Measurements from ENCODE around the gene SPAG16. TPM values are rescaled to one million over a fixed set of nuclear protein-coding genes. Genes with fewer than 3 reads are reported as not detected.

The SPAG16 gene
- total and polyA plus RNA-seq, 2 donors (not counting 1 experiment from before 2014, with no cell fraction given) = 3.4 to 8.6 TPM

DNA sequence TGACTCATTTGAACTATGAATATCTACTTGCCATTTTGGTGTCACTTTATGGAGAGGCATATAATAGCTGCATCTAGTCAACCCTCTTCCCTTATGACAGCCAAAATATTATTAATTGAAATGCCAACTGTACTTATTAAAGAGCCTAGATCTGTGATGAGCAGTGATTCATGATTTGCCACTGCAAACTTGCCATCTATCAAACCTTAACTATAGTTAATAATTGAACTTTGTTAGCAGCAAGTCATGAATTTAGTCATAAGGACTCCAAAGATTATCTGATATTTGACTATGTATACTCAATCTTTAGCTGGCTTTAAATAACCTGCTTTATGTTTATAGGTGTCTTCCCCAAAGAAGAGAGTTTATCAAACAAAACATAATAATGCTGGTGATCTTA, 1010.2 kb downstream of the SPAG16 start:
- H3K27me3 Mint-ChIP-seq = no peaks in the 10 kb centered on the region
- H3K9ac ChIP-seq (ENCODE audit: low read length) = no peak overlapping the region
- no peak for DNase-seq
- POLR2A ChIA-PET = no interaction called here
- no peaks in the 10 kb centered on the region for H3K4me1 Mint-ChIP-seq
- H3K79me2 ChIP-seq (ENCODE audit: control insufficient read depth, insufficient read depth, low read length) = no peaks in the 10 kb centered on the region
- no peak for ATAC-seq (ENCODE audit: low read depth)
- H3K27ac ChIP-seq (ENCODE audit: low read length in 2 of 2) = no peak overlapping the region
- H2AFZ ChIP-seq (ENCODE audit: insufficient read depth, low read depth, low read length, poor library complexity, severe bottlenecking) = no peak overlapping the region
- H3K36me3 ChIP-seq (replicated peaks in 1 of 2; ENCODE audit: control extremely low read depth in 1 of 2, control insufficient read depth in 1 of 2, extremely low read depth in 1 of 2, insufficient read depth in 2 of 2, low read length in 1 of 2) = no peaks in the 10 kb centered on the region
- no peaks in the 10 kb centered on the region for H3K4me1 ChIP-seq (ENCODE audit: control insufficient read depth in 2 of 2, insufficient read depth in 2 of 2, low read length in 2 of 2)
- H3K27ac Mint-ChIP-seq = no peak overlapping the region
- no peaks in the 10 kb centered on the region for H3K27me3 ChIP-seq (replicated peaks in 1 of 4; ENCODE audit: control extremely low read depth in 1 of 4, control insufficient read depth in 3 of 4, insufficient read depth in 4 of 4, low read length in 3 of 4)
- H3K4me3 Mint-ChIP-seq = no peak overlapping the region
- intact Hi-C loops (cut with micrococcal nuclease) = no loop called here
- no peak overlapping the region for H3K4me2 ChIP-seq (replicated peaks; ENCODE audit: low read depth, low read length, poor library complexity, severe bottlenecking)
- H3K9me3 Mint-ChIP-seq (ENCODE audit: insufficient read depth) = peaks cover 8% of the 10 kb centered on the region
- TF ChIP-seq EZH2 (IDR thresholded peaks at IDR 0.05; ENCODE audit: borderline replicate concordance, insufficient read depth, low read depth, low read length, poor library complexity, severe bottlenecking) (no peak), CTCF (IDR thresholded peaks at IDR 0.05) (no peak)
- H3K4me3 ChIP-seq (ENCODE audit: control extremely low read depth in 1 of 5, extremely low read depth in 1 of 5, insufficient read depth in 1 of 5, low read depth in 2 of 5, low read length in 4 of 5) = no peak overlapping the region
- H3K9me3 ChIP-seq (ENCODE audit: control extremely low read depth in 1 of 3, control insufficient read depth in 2 of 3, insufficient read depth in 1 of 3, low read length in 2 of 3) = peaks cover 2 to 14% (median 13%) of the 10 kb centered on the region in 3 donors
- CTCF ChIA-PET = no interaction called here
- H4K20me1 ChIP-seq (ENCODE audit: control insufficient read depth, insufficient read depth, low read length, poor library complexity, severe bottlenecking) = no peaks in the 10 kb centered on the region

- no peak overlapping the region for H2AFZ ChIP-seq (ENCODE audit: insufficient read depth, low read depth, low read length, poor library complexity, severe bottlenecking)
- H3K4me1 Mint-ChIP-seq = no peaks in the 10 kb centered on the region
- no peak overlapping the region for H3K4me2 ChIP-seq (replicated peaks; ENCODE audit: low read depth, low read length, poor library complexity, severe bottlenecking)
- intact Hi-C loops (cut with micrococcal nuclease) = no loop called here
- WGBS (ENCODE audit: insufficient coverage) = no CpG with 5 or more reads among the region's 2 CpGs
- ChIA-PET POLR2A (no interaction called here), CTCF (no interaction called here)
- DNase-seq (no peak), ATAC-seq (ENCODE audit: low read depth) (no peak)
- no peaks in the 10 kb centered on the region for H3K27me3 ChIP-seq (replicated peaks in 1 of 4; ENCODE audit: control extremely low read depth in 1 of 4, control insufficient read depth in 3 of 4, insufficient read depth in 4 of 4, low read length in 3 of 4)
- H3K36me3 ChIP-seq (replicated peaks in 1 of 2; ENCODE audit: control extremely low read depth in 1 of 2, control insufficient read depth in 1 of 2, extremely low read depth in 1 of 2, insufficient read depth in 2 of 2, low read length in 1 of 2) = no peaks in the 10 kb centered on the region
- H3K9ac ChIP-seq (ENCODE audit: low read length) = no peak overlapping the region
- H4K20me1 ChIP-seq (ENCODE audit: control insufficient read depth, insufficient read depth, low read length, poor library complexity, severe bottlenecking) = no peaks in the 10 kb centered on the region
- peaks cover 6% of the 10 kb centered on the region for H3K9me3 Mint-ChIP-seq (ENCODE audit: insufficient read depth)
- no peak overlapping the region for H3K27ac Mint-ChIP-seq
- H3K4me3 ChIP-seq (ENCODE audit: control extremely low read depth in 1 of 5, extremely low read depth in 1 of 5, insufficient read depth in 1 of 5, low read depth in 2 of 5, low read length in 4 of 5) = no peak overlapping the region
- H3K79me2 ChIP-seq (ENCODE audit: control insufficient read depth, insufficient read depth, low read length) = no peaks in the 10 kb centered on the region
- H3K4me1 ChIP-seq (ENCODE audit: control insufficient read depth in 2 of 2, insufficient read depth in 2 of 2, low read length in 2 of 2) = no peaks in the 10 kb centered on the region
- peaks cover 1 to 14% (median 8%) of the 10 kb centered on the region in 3 donors for H3K9me3 ChIP-seq (ENCODE audit: control extremely low read depth in 1 of 3, control insufficient read depth in 2 of 3, insufficient read depth in 1 of 3, low read length in 2 of 3)
- no peaks in the 10 kb centered on the region for H3K27me3 Mint-ChIP-seq
- H3K27ac ChIP-seq (ENCODE audit: low read length in 2 of 2) = no peak overlapping the region
- no peak overlapping the region for H3K4me3 Mint-ChIP-seq
- TF ChIP-seq EZH2 (IDR thresholded peaks at IDR 0.05; ENCODE audit: borderline replicate concordance, insufficient read depth, low read depth, low read length, poor library complexity, severe bottlenecking) (no peak), CTCF (IDR thresholded peaks at IDR 0.05) (no peak)
Observed at GRCh38 chr2:214297423-214297822, 1013.2 kb downstream of the SPAG16 start.

Data from B cell (primary cell).